GM12878 (cell line): Measurements from ENCODE around the gene WIPF1. TPM values are rescaled to one million over a fixed set of nuclear protein-coding genes. Genes with fewer than 3 reads are reported as not detected.

ENCODE experiments used
- ATAC-seq: fragments of 200-7000 bp; cut with Tn5 transposase; 3 replicates; pipeline ENCODE4 v1.9.1; 2020; ENCODE audit warnings: mild to moderate bottlenecking, moderate library complexity
- BruUV-seq: library from RNA; stranded (reverse); fragments of 400-500 nt; replicated peaks from 2 replicates; lab custom pipeline; 2021; lab: Mats Ljungman, UMichigan
- CTCF ChIA-PET: fragments of 300-600 bp; sonication (Branson Sonifier 250); formaldehyde crosslinking; extraction: SDS; loops from one replicate; lab custom pipeline; 2021; ENCODE audit warnings: inconsistent platforms; lab: Yijun Ruan, JAX
- POLR2A ChIA-PET: fragments of 350-600 bp; formaldehyde crosslinking; extraction: SDS; loops from one replicate; lab custom pipeline; 2021; ENCODE audit warnings: inconsistent platforms; lab: Charles Lee
- RAD21 ChIA-PET: fragments of 300-600 bp; sonication (Branson Sonifier 250); formaldehyde crosslinking; loops from one replicate; lab custom pipeline; 2023; ENCODE audit warnings: antibody characterized with exemption; ENCODE audit not compliant: unreplicated experiment; lab: Charles Lee
- SMC1A ChIA-PET: fragments of 300-600 bp; sonication (Branson Sonifier 250); formaldehyde crosslinking; loops from one replicate; lab custom pipeline; 2023; ENCODE audit not compliant: unreplicated experiment, uncharacterized antibody; lab: Charles Lee
- DNase-seq: peaks from one replicate; pipeline ENCODE4 v3.0.0-alpha.2; 2011; ENCODE audit warnings: low read depth, low spot score
- FAIRE-seq: peaks from 3 replicates; lab custom pipeline; 2011; peaks lifted over from hg19 to GRCh38; lab: Jason Lieb, UNC
- H2AFZ ChIP-seq: 2 replicates; pipeline ENCODE4 v1.6.0; 2011; ENCODE audit warnings: low read depth, low read length, control low read depth; ENCODE audit not compliant: control insufficient read depth
- H3K27ac ChIP-seq: 2 replicates; pipeline ENCODE4 v1.5.1; 2011; ENCODE audit warnings: control low read depth; ENCODE audit not compliant: control insufficient read depth, insufficient read depth
- H3K27me3 ChIP-seq, 2 experiments: replicated peaks in 1 of 2; 2 replicates each; pipeline versions ENCODE4 v1.6.0 to v1.6.1; 2011; ENCODE audit warnings: low read length in 1 of 2; ENCODE audit not compliant: control insufficient read depth in 2 of 2, insufficient read depth in 2 of 2
- H3K36me3 ChIP-seq, 2 experiments: 2 replicates each; pipeline ENCODE4 v1.5.1; 2011; ENCODE audit warnings: low read length in 1 of 2; ENCODE audit not compliant: control insufficient read depth in 2 of 2, insufficient read depth in 2 of 2
- H3K4me1 ChIP-seq: 2 replicates; pipeline ENCODE4 v1.6.1; 2011; ENCODE audit warnings: mild to moderate bottlenecking, low read length, moderate library complexity, mixed read lengths; ENCODE audit not compliant: control insufficient read depth, insufficient read depth
- H3K4me2 ChIP-seq: 2 replicates; pipeline ENCODE4 v1.6.0; 2011; ENCODE audit warnings: control low read depth; ENCODE audit not compliant: control insufficient read depth, insufficient read depth
- H3K4me3 ChIP-seq: fragments of 200-600 bp; sonication (generic); 2 replicates; pipeline ENCODE4 v1.5.1; 2016
- H3K79me2 ChIP-seq: 2 replicates; pipeline ENCODE4 v1.6.0; 2011; ENCODE audit warnings: low read length; ENCODE audit not compliant: control insufficient read depth, insufficient read depth
- H3K9ac ChIP-seq: 2 replicates; pipeline ENCODE4 v1.8.0; 2011; ENCODE audit warnings: low read length, control low read depth, mixed read lengths; ENCODE audit not compliant: control insufficient read depth, insufficient read depth
- H3K9me3 ChIP-seq: replicated peaks from 3 replicates; pipeline ENCODE4 v1.5.1; 2011; ENCODE audit warnings: mild to moderate bottlenecking, low read length; ENCODE audit not compliant: control insufficient read depth, insufficient read depth
- H4K20me1 ChIP-seq: 2 replicates; pipeline ENCODE4 v1.6.0; 2011; ENCODE audit not compliant: control insufficient read depth, insufficient read depth
- BCLAF1 ChIP-seq: fragments of 450-650 bp; IDR thresholded peaks from 2 replicates; pipeline ENCODE4 v1.6.1; 2017; ENCODE audit warnings: antibody characterized with exemption, mild to moderate bottlenecking, moderate library complexity
- CBX5 ChIP-seq: sonication (generic); IDR thresholded peaks from 2 replicates; pipeline ENCODE4 v1.6.1; 2016; ENCODE audit warnings: low read depth, moderate library complexity, mild to moderate bottlenecking, inconsistent platforms
- ELK1 ChIP-seq: IDR thresholded peaks from 2 replicates; pipeline ENCODE4 v1.6.1; 2012; ENCODE audit warnings: low read depth, low read length, improper control_type of control experiment
- GABPA ChIP-seq: IDR thresholded peaks from 2 replicates; pipeline ENCODE4 v1.6.1; 2014; ENCODE audit warnings: antibody characterized with exemption, low read depth, mild to moderate bottlenecking, inconsistent platforms
- HDGF ChIP-seq: fragments of 450-650 bp; IDR thresholded peaks from 2 replicates; pipeline ENCODE4 v1.6.1; 2016; ENCODE audit warnings: antibody characterized with exemption
- IRF4 ChIP-seq: IDR thresholded peaks from 2 replicates; pipeline ENCODE4 v1.6.1; 2011; ENCODE audit warnings: low read depth, low read length
- MAX ChIP-seq: IDR thresholded peaks from 2 replicates; pipeline ENCODE4 v1.6.1; 2012; ENCODE audit warnings: low read depth, low read length, improper control_type of control experiment
- MTA2 ChIP-seq: fragments of 450-650 bp; IDR thresholded peaks from 2 replicates; pipeline ENCODE4 v1.6.1; 2016; ENCODE audit warnings: low read depth, mild to moderate bottlenecking, moderate library complexity
- POLR2AphosphoS5 ChIP-seq: IDR thresholded peaks from 2 replicates; pipeline ENCODE4 v1.6.1; 2011; ENCODE audit warnings: mild to moderate bottlenecking, low read length, inconsistent platforms
- POU2F2 ChIP-seq: IDR thresholded peaks from 3 replicates; pipeline ENCODE4 v1.6.1; 2011; ENCODE audit warnings: low read depth, mild to moderate bottlenecking, low read length, borderline replicate concordance
- PRDM15 ChIP-seq: fragments of 450-650 bp; formaldehyde crosslinking; IDR thresholded peaks from 2 replicates; pipeline ENCODE4 v1.4.0; 2020; ENCODE audit warnings: mild to moderate bottlenecking, moderate library complexity
- SMAD1 ChIP-seq: fragments of 450-650 bp; IDR thresholded peaks from 2 replicates; pipeline ENCODE4 v1.6.1; 2018; ENCODE audit warnings: mild to moderate bottlenecking, low read depth; ENCODE audit not compliant: partially characterized antibody
- SRF ChIP-seq, 2 experiments: IDR thresholded peaks; 2 replicates each; pipeline ENCODE4 v1.6.1; 2011; ENCODE audit warnings: low read depth in 2 of 2, low read length in 2 of 2, mild to moderate bottlenecking in 1 of 2, moderate library complexity in 1 of 2
- STAT3 ChIP-seq: IDR thresholded peaks from 2 replicates; pipeline ENCODE4 v1.6.1; 2011; ENCODE audit warnings: low read depth, low read length, improper control_type of control experiment
- ZNF207 ChIP-seq: fragments of 450-650 bp; IDR thresholded peaks from 2 replicates; pipeline ENCODE4 v1.6.1; 2014; ENCODE audit warnings: antibody characterized with exemption, mild to moderate bottlenecking, borderline replicate concordance
- WGBS: methylation state at CpG from one replicate; pipeline ENCODE4 v1.1.6; 2016; ENCODE audit warnings: low lambda C conversion rate; ENCODE audit not compliant: insufficient replicate concordance, insufficient coverage; ENCODE audit errors: missing lambda C conversion rate; 5-methylcytosine and 5-hydroxymethylcytosine counted together
- in situ Hi-C: fragments of 300-500 bp; cut with MboI; formaldehyde crosslinking; loops from 9 replicates; pipeline ENCODE4 v1.14.3; 2018; ENCODE audit warnings: mixed read lengths
- intact Hi-C: fragments of 100-400 bp; cut with micrococcal nuclease; formaldehyde crosslinking; loops from one replicate; pipeline ENCODE4 v1.14.2; 2022; ENCODE audit not compliant: unreplicated experiment
- polyA plus RNA-seq, 11 experiments: library from polyadenylated mRNA; depleted of rRNA in 4 of 11; unstranded in 6 of 11; stranded (reverse) in 5 of 11; fragments of >200 nt; fragmentation: Nextera tagmentation in 4 of 11; fragmentation: Illumina TruSeq in 1 of 11; extraction: Ambion mirVana in 4 of 11; extraction: Trizol in 1 of 11; gene quantifications; 1 replicate in 1 of 11; 2 replicates in 10 of 11; pipeline versions ENCODE4 v1.2.1 to v1.2.3, GENCODE V29; 2011 to 2016; ENCODE audit warnings: inconsistent platforms in 2 of 11, missing spikeins in 2 of 11, low read depth in 1 of 11
- total RNA-seq, 4 experiments: library from RNA; depleted of rRNA in 3 of 4; stranded (reverse); fragments of >200 nt in 3 of 4; fragmentation: Illumina TruSeq in 1 of 4; extraction: Trizol in 1 of 4; gene quantifications; 2 replicates each; pipeline versions ENCODE4 v1.2.1 to v1.2.3, GENCODE V29; 2013 to 2021

The WIPF1 gene
- total and polyA plus RNA-seq, 10 of the 15 experiments (the other 5 are each of a cell fraction or from before 2014, with no cell fraction given): 23.1 to 188 (median 68.9) TPM

- peaks cover 31% of the 10 kb centered on the region for H3K79me2 ChIP-seq
- SMC1A ChIA-PET: interaction anchor here (0.8 to 31.8 kb wide), 15 partner anchors 4 to 140 kb away, joined by 3 to 537 read pairs (median 7); partner anchors contain the start of gene WIPF1
- H3K36me3 ChIP-seq: no peaks in the 10 kb centered on the region
- POLR2A ChIA-PET: interaction anchor here (1.4 to 2.4 kb wide), 2 partner anchors 9 to 11 kb away, joined by 5 to 12 read pairs; no protein-coding TSS in a partner anchor
- H3K27me3 ChIP-seq: no peaks in the 10 kb centered on the region
- RAD21 ChIA-PET: interaction anchor here (0.5 to 19.4 kb wide), 15 partner anchors 6 to 479 kb away, joined by 3 to 294 read pairs (median 4); partner anchors contain the start of genes GPR155 and WIPF1
- H3K4me3 ChIP-seq: no peak overlapping the region
- no peak overlapping the region for H3K4me2 ChIP-seq
- H2AFZ ChIP-seq: no peak overlapping the region
- H3K27ac ChIP-seq: no peak overlapping the region
- CTCF ChIA-PET: interaction anchor here (0.7 to 31.2 kb wide), 26 partner anchors 9 to 194 kb away, joined by 3 to 534 read pairs (median 5); no protein-coding TSS in a partner anchor
- H4K20me1 ChIP-seq: no peaks in the 10 kb centered on the region
- no peak for DNase-seq
- WGBS: 89% methylated on average over 3 of the region's 3 CpGs
- H3K4me1 ChIP-seq: peaks cover 43% of the 10 kb centered on the region
- peaks cover 4% of the 10 kb centered on the region; the same call in 2 of the 3 replicates for H3K9me3 ChIP-seq
- no peak for ATAC-seq
- no peak for FAIRE-seq
- in situ Hi-C loops (no loop called here), intact Hi-C loops (loop anchor here (1.0 to 2.0 kb wide), 2 partner anchors 24 to 140 kb away; no protein-coding TSS in a partner anchor)
- TF ChIP-seq POLR2AphosphoS5 (no peak), SMAD1 (no peak), GABPA (no peak), POU2F2 (no peak), PRDM15 (CRISPR knock-in tag) (no peak), STAT3 (no peak), CBX5 (no peak), BCLAF1 (no peak), MAX (no peak), SRF (IDR thresholded peaks at IDR 0.05; ENCODE audit: low read depth in 2 of 2, low read length in 2 of 2) (no peak), IRF4 (no peak), HDGF (no peak), ZNF207 (no peak), ELK1 (no peak), MTA2 (no peak)
- no TSS peak for BruUV-seq
- H3K9ac ChIP-seq: no peak overlapping the region
These were observed 5.1 kb upstream of the WIPF1 start for GRCh38 chr2:174602745-174603144.
